IPS DF 19.7 (cell line): ENCODE results near the gene TSPEAR.
"Not testable (repeated sequence)": the region's sequence is repeated elsewhere in the genome, so short reads cannot be mapped to it uniquely, and the experiment has no call there.

Source experiments
- DNase-seq: peaks from one replicate; pipeline ENCODE4 v3.0.0-alpha.2; 2013; ENCODE audit warnings: low read depth, low spot score

The TSPEAR gene

DNA sequence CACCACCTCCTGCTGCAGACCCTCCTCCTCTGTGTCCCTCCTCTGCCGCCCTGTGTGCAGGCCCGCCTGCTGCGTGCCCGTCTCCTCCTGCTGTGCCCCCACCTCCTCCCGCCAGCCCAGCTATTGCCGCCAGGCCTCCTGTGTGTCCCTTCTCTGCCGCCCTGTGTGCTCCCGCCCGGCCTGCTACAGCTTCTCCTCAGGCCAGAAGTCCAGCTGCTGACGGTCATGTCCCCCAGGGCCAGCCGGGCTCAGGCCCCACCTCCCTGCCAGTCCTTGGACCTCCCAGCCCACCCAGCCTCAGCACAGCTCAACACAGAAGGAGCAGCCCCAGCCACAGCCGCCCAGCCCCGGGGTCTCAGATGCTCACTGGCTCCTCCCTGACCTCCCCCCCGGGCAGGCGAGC is 83.5 kb downstream of the TSPEAR start:
- DNase-seq: not testable (repeated sequence)

DNA sequence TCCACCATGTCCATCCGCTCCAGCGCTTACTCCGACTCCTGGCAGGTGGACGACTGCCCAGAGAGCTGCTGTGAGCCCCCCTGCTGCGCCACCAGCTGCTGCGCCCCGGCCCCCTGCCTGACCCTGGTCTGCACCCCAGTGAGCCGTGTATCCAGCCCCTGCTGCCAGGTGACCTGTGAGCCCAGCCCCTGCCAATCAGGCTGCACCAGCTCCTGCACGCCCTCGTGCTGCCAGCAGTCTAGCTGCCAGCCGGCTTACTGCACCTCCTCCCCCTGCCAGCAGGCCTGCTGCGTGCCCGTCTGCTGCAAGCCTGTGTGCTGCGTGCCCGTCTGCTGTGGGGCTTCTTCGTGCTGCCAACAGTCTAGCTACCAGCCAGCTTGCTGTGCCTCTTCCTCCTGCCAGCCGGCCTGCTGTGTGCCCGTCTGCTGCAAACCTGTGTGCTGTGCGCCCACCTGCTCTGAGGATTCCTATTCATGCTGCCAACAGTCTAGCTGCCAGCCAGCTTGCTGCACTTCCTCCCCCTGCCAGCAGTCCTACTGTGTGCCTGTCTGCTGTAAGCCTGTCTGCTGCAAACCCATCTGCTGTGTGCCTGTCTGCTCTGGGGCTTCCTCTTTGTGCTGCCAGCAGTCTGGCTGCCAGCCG is 84.1 kb downstream of the TSPEAR start:
- not testable (repeated sequence) for DNase-seq

DNA sequence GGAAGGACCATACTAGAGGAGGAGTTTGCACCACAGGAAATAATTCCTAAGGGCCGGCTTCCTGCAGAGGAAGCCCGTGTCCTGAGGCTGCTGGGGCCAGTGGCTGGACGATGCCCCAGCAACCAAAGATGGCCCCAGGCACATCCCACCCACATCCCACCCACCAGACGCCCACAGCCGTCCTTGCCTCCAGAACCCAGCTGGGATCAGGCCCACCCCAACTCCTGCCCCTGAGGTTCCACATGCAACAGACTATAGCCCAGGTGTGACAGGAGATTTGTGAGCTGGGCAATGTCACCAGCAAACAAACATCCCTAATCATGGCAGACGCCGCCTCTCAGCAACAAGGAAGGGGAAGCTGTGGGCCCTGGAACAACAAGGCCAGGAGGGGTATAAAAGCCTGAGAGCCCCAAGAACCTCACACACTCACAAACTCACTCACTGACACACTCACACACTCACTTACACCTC is 84.7 kb downstream of the TSPEAR start, which contains the start of gene KRTAP10-9:
TSS of gene KRTAP10-9 (plus strand) at position 421 of the 471 bp plus-strand sequence. CDS start 79 bp downstream, outside the sequence.
- no peak for DNase-seq

DNA sequence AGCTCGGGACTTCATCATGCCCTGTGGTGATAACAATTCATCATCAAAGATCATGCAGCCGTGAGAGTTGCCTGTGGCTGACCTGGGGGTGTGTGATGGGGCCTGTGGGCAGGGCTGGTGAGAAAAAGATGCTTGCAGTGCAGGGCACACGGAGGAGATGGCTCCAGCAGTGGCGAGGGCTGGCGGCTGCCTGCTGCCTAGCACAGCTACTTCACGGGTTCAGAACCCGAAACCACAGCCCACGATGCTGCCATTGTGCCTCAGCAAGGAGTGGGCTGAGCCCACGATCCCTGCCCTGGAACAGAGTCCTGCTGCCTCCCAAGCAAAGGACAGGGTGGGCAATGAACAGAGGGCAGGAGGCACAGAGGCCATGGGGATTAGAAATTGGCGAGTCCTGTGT is 85.1 kb downstream of the TSPEAR start:
- DNase-seq: no peak

DNA sequence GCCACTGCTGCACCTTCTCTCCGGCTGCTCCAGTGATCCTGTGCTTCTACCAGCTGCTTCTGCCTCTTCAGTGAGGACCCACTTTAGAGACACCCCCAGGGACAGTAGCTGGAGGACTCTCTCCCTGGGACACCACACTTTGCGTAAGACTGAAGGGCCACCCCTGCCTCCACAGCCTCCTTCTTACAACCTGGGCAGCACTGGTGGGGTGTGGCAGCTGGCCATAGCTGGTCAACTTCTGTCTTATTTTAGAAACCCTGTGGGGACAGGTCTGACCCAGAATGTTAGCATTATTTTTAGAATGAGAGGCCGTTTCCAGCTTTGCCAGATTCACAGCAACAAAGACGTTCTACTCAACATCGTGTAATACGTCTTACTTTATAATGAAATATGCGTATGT is 85.6 kb downstream of the TSPEAR start:
- DNase-seq: no peak

DNA sequence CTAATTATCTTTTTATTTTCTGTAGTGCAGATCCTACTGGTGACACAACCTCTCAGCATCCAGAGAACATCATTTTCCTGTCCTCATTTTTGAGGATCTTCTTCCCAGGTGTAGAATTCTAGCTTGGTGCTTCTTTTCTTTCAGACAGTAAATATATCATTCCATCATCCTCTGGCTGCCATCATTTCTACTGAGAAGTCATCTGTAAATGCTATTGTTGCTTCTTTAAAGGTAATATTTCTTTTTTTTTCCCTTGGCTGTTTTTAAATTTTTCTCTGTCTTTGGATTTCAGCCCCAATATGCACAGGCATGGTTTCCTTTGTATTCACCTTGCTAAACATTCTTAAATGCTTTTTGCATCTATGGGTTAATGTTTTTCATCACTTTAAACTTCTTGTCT is 87.8 kb downstream of the TSPEAR start:
- DNase-seq: no peak

DNA sequence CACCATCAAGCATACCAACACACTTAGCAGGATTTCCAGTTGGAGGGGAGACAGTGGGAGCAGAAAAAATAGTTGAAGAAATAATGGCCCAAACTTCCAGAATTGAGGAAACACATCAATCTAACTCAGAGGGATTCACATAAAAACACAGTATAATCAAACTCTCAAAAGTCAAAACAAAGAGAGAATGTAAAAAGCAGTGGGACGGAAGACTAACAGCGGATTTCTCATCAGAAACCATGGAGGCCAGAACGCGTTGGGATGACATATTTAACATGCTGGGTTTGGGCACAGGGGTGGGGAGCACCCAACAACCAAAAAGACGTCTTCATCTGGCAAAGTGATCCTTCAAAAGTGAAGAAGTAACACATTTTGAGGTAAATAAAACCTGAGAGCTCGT is 91.5 kb downstream of the TSPEAR start:
- DNase-seq: no peak

DNA sequence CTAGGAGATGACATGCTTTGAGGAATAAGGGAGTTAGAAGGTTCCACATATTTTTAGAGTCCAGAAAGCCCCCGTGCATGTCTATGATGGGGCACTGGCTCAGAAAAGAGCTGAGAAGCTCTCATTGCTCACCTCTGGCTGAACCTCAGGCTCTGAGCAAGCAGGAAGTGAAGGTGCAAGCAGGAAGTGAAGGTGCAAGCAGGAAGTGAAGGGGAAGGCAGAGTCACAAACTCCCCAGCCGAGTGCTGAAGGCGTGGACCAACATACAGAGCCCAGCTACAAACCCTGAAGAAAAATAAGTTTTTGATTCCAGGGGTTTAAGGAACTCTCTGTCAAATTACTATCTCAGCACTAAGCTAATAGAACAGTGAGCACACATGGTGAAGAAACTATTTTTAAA is 92.5 kb downstream of the TSPEAR start:
- no peak for DNase-seq

DNA sequence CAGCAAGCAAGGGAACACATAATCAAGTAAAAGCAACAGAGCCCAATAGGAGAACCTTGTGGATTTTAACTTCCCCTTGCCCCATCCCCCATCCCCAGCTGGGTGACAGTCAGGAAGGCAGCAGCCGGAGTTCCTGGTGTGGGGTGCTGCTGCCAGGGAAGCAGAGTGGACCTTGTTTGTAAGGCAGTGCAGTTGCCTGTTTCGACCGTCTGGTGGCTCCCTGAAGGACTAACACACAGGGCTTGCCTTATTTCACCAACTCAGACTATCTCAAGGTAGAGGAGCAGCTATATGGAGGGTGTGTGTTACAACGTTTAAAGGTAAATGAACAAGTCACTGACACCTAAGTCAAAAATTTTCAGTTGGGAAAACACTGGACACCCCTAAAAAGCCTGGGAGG is 92.9 kb downstream of the TSPEAR start:
- no peak for DNase-seq

DNA sequence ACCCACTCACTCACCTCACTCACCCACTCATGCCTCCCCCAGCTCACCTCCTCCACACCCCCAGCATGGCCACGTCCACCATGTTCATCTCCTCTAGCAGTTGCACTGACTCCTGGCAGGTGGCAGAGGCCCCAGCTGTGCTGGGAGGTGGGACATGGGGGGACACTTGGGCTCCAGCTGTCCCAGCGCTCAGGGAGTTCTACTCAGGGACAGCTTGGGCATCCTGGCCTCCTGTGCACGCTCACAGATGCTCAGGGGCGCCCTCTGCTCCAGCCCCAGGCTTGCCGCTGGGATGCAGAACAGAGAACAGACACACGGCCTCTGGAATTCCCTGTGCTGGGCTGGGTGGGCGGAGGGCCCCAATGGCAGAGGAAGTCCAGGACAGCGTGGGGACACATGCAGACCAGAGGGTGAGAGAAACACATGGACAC is 94.3 kb downstream of the TSPEAR start:
- no peak for DNase-seq

DNA sequence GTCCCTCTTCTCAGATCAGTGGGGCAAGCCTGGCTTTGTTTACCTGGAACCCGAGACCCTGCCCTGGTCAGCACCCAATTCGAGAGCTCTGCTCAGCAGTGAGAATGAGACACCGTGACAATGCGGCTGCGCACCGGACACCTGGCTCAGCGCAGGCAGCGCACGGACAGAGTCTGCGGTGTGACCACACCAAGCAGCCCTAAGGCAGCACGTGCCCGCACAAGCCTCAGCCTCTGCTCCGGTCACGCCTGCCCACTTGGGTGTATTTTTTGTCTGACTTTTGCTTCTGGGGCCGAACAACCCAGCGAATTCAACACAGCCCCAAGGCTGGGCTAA is 94.8 kb downstream of the TSPEAR start:
- no peak for DNase-seq

DNA sequence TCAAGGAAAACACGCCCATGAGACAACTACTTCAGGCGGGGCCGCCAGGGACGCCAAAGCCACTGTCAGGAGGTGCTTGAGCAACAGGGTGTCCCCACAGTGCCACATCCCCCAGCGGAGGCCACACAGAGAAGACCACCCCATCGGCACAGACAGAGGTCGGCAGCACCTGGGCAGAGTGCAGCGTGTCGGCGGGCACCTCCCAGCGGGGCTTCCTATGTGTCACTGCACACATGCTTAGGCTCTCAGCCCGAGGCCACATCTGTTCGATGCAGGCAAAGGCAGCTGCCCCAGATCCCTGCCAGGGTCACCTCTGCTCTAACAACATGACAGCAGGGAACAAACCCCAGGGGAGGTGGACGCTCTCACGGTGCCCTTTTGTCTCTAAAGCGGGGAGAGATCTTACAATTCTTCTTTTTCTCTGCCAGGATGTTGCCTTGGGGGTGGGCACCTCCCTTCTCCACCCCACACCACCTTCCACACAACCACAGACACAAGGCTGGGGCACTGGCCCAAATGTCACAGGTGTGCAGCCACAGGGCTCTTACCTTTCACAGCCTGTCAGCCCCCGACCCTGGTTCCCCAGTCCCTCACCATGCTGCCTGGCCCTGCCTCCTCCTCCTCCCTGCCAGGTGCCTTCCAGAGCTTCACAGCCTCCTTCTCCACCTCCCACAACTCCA is 95.3 kb downstream of the TSPEAR start:
- DNase-seq: no peak

DNA sequence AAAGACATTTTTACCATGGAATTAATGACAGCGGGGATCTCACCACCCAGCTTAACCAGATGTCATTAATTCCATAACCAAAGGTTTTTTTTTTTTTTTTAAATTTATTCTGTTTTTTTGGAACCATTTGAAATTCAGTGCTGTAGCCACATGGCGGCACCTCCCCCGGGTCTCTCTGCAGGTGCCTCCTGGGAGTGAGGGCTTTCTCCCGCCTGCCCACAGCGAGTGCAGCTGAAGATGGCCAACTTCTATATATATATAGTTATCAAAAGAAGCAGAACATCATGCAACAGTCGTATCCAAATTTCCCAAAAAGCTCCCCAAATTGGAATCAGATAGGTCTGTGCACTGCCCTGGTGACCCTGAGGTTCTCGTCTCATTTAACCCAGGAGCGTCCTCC is 95.9 kb downstream of the TSPEAR start:
- DNase-seq: no peak

DNA sequence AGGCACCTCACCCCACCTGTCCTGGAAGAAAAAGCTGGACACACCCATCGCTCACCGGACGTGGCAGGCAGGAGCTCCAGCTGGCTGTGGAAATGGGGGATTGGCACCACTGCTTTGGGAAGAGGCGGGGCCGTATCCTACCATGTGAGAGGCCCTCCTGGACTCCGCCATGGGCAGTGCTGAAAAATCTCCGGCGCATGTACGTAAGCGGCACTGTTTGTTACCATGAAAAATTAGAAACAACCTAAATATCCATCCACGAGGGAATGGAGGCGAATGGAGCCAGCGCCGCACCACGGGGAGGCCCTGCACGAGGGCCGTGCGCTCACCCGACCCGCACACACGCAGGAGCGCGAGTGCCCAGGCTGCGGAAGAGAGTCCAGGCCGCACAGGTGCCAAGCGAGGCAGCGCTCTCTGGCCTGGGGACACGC is 96.4 kb downstream of the TSPEAR start:
- no peak for DNase-seq

DNA sequence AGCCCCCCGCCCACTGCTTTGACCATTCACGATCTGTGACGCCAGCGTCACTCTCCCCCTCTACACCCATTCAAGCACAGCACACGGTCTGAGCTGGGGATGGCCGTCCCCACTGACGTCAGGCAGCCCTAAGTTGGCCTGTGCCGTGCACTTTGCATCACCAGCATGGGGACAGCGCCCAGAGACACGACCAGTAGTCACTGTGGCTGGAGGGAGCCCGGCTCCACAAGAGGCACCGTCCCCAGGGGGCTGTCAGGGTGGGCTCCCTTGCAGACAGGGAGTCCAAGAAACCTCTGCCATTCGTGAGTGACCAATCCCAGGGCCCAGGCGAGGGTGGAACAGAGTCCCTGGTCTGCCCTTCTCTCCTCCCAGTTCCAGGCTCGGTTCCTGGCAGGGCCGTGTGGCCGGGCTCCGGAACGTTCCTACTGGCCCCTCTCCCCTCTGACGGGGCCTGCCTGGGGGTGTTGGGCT is 97.2 kb downstream of the TSPEAR start:
- DNase-seq: no peak

DNA sequence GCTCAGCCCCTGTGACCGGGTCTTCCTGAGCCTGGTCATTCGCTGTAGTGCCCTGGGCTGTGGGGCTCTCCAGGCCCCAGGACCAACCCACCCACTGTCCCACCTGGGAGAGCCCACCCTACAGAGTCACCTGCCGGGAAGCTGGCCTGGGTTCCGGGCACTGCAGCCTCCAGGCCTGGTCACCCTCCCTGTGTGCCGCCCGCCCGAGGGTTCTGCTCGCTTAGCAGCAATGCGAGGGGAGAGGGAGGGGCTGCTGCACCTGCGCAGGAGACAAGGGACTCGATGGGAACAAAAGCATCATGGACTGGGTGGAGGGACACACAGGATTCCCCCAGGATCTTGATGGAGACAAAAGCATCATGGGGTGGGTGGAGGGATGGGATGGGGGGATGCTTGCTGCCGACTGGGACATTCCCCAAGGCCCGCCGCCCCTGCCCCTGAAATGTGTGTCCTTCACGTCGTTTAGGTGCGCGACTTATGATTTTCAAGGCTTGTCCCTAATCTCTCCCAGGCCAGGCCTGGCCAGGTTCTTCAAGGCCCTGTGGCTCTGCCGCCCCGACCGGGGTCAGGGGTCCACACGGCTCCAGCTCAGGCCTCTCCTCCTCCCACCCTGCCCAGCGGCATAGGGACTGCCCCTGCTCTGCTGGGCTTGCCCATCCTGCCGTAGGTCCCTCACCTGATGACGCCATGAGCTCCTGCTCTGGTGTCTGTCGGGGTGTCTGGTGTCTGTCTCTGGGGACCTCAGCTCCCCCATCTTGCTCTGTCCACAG is 97.8 kb downstream of the TSPEAR start:
- DNase-seq: no peak

DNA sequence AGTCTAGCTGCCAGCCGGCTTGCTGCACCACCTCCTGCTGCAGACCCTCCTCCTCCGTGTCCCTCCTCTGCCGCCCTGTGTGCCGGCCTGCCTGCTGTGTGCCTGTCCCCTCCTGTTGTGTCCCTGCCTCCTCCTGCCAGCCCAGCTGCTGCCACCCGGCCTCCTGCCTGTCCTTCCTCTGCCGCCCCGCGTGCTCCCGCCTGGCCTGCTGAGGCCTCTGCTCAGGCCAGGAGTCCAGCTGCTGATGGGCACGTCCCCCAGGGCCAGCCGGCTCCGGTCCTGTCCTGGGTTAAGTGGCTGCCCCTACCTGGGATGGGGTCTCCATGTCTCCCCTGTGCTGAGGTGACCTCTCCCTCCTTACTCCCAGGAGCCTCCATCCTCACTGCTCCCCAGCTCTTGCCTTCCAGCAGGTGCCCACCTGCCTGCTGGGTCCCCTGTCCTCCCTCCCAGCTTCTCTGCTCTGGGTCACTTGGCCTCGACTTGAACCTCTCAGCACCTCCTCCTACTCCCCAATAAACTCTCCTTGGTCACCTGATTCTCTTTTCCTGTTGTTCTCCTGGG is 98.6 kb downstream of the TSPEAR start:
- no peak for DNase-seq

DNA sequence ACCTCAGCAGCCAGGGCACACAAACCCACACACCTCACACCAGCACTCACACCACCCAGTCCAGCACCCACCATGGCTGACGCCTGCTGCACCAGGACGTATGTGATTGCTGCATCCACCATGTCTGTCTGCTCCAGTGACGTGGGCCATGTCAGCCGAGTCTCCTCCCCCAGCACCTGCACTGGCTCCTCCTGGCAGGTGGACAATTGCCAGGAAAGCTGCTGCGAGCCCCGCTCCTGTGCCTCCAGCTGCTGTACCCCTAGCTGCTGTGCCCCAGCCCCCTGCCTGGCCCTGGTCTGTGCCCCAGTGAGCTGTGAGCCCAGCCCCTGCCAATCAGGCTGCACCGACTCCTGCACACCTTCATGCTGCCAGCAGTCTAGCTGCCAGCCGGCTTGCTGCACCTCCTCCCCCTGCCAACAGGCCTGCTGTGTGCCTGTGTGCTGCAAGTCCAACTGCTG is 99.3 kb downstream of the TSPEAR start, which contains the start of gene KRTAP10-8:
TSS of gene KRTAP10-8 (plus strand) at position 51 of the 458 bp plus-strand sequence. CDS start at position 73, 22 bp downstream.
- no peak for DNase-seq

DNA sequence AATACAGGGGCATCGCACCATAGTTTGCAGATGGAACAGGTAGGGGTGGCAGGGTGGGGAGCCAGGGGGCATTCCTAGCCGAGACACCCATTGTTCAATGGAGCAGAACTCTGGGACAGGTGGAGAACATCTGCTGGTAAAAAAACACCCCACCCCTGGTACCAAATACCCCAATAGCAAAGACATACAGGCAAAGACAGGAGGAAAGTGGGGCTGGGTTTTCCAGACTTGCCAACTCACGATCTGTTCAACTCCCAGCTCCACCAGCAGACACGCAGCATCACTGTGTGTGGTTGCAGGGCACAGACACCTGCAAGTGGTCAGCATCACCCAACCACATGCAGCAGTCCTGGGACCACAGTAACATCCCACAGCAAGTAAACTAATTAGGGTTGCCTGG is 99.8 kb downstream of the TSPEAR start:
- no peak for DNase-seq

DNA sequence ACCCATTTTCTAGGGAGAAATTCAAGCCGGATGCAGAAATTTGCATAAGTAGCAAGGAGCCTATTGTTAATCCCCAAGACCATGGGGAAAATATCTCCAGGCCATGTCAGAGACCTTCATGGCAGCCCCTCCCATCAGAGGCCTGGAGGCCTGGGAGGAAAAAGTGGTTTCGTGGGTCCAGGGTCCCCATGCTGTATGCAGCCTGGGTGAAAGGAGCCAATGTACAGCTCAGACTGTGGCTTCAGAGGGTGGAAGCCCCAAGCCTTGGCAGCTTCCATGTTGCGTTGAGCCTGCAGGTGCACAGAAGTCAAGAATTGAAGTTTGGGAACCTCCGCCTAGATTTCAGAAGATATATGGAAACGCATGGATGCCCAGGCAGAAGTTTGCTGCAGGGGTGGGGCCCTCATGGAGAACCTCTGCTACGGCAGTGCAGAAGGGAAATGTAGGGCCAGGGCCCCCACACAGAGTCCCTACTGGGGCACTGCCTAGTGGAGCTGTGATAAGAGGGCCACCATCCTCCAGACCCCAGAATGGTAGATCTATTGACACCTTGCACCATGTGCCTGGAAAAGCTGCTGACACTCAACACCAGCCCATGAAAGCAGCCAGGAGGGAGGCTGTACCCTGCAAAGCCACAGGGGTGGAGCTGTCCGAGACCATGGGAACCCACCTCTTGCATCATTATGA is 101.1 kb downstream of the TSPEAR start:
- not testable (repeated sequence) for DNase-seq

DNA sequence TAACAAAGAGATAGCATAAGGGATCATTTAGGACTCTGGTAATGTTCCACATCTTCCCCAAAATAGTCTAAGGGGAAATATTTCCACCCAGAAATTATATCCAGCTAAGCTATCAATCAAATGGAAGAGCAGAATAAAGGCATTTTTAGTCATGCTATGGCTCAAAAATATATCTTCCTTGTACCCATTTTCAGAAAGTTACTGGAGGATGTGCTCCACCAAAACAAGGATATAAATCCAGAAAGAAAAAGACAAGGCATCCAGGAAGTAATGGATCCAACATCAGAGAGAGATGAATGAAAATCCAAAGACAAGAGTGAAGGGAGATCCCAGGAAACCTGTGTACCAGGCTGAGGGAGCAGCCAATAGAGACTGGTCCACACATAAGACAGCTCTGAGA is 102.2 kb downstream of the TSPEAR start:
- DNase-seq: no peak
